Fibroblast of the aortic adventitia (primary cell): Measurements from ENCODE around the gene SEC14L5. TPM values are rescaled to one million over a fixed set of nuclear protein-coding genes. Genes with fewer than 3 reads are reported as not detected.

Source experiments
- DNase-seq: peaks from one replicate; pipeline ENCODE4 v3.0.0-alpha.2; 2010; ENCODE audit warnings: low read depth
- H3K4me3 ChIP-seq: 2 replicates; pipeline ENCODE4 v1.5.1; 2011; ENCODE audit warnings: low read depth, mild to moderate bottlenecking, control low read depth, low read length, moderate library complexity
- total RNA-seq: library from RNA; depleted of rRNA; stranded (reverse); fragments of >200 nt; gene quantifications from 2 replicates; pipeline ENCODE4 v1.2.3, GENCODE V29; 2012; ENCODE audit warnings: low replicate concordance
- TF ChIP-seq, protein P1 (sequence below): IDR thresholded peaks from 2 replicates; pipeline ENCODE4 v1.5.1; 2011; ENCODE audit warnings: mild to moderate bottlenecking, low read length, control low read depth, inconsistent platforms; ENCODE audit not compliant: insufficient read depth

Gene SEC14L5
- total RNA-seq, 1 donor, result 1.2 TPM

DNA sequence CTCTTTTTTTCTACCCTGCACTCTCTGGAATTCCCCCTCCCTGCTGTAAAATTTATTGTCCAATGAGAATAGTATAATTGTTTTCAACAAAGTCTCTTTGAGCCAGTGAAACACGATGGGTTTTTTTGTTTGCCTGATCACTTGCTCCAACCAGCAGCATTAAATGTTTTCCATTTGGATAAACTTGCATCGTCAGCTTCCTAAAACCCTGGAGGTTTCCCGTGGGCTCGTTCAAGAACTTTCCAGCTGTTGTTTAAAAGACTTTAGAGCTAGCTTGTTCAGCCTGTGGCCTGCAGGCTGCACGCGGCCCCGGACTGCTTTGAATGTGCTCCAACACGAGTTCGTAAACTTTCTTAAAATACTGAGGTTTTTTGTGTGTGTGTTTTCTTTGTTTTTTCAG lies 60.7 kb downstream of the SEC14L5 start:
- H3K4me3 ChIP-seq, result no peak overlapping the region
- TF ChIP-seq, protein P1, sequence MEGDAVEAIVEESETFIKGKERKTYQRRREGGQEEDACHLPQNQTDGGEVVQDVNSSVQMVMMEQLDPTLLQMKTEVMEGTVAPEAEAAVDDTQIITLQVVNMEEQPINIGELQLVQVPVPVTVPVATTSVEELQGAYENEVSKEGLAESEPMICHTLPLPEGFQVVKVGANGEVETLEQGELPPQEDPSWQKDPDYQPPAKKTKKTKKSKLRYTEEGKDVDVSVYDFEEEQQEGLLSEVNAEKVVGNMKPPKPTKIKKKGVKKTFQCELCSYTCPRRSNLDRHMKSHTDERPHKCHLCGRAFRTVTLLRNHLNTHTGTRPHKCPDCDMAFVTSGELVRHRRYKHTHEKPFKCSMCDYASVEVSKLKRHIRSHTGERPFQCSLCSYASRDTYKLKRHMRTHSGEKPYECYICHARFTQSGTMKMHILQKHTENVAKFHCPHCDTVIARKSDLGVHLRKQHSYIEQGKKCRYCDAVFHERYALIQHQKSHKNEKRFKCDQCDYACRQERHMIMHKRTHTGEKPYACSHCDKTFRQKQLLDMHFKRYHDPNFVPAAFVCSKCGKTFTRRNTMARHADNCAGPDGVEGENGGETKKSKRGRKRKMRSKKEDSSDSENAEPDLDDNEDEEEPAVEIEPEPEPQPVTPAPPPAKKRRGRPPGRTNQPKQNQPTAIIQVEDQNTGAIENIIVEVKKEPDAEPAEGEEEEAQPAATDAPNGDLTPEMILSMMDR, result no peak
- no peak for DNase-seq

GRCh38 chr16:5019775-5020174 lies 61.6 kb downstream of the SEC14L5 start:
- no peak overlapping the region for H3K4me3 ChIP-seq
- DNase-seq, result no peak
- TF ChIP-seq, protein P1, result no peak

GRCh38 chr16:5020551-5020950 lies 62.4 kb downstream of the SEC14L5 start:
- no peak overlapping the region for H3K4me3 ChIP-seq
- DNase-seq, result no peak
- TF ChIP-seq, protein P1, result no peak

- TF ChIP-seq, protein P1, result no peak
- DNase-seq, result no peak
These were observed 64.4 kb downstream of the SEC14L5 start for GRCh38 chr16:5022521-5022920.

GRCh38 chr16:5024632-5025031 lies 66.5 kb downstream of the SEC14L5 start:
- DNase-seq, result peak; percentile 17
- TF ChIP-seq, protein P1, result no peak

More at GRCh38 chr16:5022521-5022920, 64.4 kb downstream of the SEC14L5 start:
- no peak overlapping the region for H3K4me3 ChIP-seq

DNA sequence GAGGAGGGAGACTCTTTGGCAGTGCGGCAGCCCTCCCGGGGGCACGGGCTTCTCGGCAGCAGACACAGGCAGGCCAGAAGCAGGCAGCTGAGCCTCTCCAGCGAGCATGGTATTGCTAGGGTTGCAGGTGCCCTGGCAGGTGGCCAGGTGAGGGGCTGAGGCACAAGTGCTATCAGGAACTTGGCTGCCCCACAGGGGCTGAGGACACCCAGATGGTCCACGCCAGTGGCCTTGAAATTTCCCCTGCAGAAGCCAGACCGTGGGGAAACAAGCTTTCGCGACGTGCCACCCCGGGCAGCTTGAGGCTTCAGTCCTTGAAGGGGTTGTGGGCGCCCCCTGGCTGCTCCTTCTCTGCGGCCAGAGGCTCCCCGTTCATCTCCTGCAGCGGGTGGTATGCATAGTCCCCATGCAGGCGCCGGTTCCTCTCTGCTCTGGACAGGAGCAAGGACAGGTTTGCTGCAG lies 67.1 kb downstream of the SEC14L5 start:
- TF ChIP-seq, protein P1, result peak; percentile 29
- no peak for DNase-seq
- H3K4me3 ChIP-seq, result no peak overlapping the region

More at GRCh38 chr16:5024632-5025031, 66.5 kb downstream of the SEC14L5 start:
- no peak overlapping the region for H3K4me3 ChIP-seq

DNA sequence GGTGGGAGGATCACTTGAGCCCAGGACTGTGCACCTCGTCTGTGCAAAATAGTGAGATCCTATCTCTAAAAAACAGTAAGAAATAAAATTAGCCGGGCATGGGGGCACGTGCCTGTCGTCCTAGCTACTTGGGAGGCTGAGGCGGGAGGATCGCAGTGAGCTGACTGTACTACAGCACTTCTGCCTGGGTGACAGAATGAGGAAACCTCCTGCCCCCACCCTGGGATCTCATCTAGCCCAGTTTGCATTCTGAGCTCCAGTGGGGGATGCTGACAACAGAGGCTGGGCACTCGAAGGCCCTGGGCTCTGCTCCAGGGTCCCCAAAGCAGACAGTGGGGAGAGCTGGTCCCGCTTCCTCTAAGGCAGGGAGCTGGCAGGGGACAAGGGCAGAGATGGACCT lies 68.5 kb downstream of the SEC14L5 start:
- TF ChIP-seq, protein P1, result no peak
- no peak overlapping the region for H3K4me3 ChIP-seq
- no peak for DNase-seq
